GM19452 (cell line): ENCODE data around the gene OLIG1.

Source experiments
- ATAC-seq: cut with Tn5 transposase; IDR thresholded peaks from one replicate; pipeline ENCODE4 v1.9.1; 2021; ENCODE audit not compliant: unreplicated experiment

OLIG1 gene, protein sequence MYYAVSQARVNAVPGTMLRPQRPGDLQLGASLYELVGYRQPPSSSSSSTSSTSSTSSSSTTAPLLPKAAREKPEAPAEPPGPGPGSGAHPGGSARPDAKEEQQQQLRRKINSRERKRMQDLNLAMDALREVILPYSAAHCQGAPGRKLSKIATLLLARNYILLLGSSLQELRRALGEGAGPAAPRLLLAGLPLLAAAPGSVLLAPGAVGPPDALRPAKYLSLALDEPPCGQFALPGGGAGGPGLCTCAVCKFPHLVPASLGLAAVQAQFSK

DNA sequence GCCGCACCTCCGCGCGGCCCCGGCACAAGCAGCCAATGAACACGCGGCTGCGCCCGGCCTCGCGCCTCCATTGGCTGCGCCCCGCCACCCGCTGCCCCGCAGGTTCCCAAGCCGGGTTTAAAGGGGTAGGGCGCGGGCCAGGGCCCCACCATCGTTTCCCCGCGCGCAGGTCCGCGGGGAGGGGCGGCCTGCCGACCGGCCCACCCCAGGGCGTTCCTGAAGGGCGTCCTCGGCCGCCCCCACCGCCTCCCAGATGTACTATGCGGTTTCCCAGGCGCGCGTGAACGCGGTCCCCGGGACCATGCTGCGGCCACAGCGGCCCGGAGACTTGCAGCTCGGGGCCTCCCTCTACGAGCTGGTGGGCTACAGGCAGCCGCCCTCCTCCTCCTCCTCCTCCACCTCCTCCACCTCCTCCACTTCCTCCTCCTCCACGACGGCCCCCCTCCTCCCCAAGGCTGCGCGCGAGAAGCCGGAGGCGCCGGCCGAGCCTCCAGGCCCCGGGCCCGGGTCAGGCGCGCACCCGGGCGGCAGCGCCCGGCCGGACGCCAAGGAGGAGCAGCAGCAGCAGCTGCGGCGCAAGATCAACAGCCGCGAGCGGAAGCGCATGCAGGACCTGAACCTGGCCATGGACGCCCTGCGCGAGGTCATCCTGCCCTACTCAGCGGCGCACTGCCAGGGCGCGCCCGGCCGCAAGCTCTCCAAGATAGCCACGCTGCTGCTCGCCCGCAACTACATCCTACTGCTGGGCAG lies at the start of gene OLIG1:
OLIG1 (plus strand) TSS at position 148 of the 750 bp plus-strand sequence; CDS start at position 254, 106 bp downstream.
- ATAC-seq = no peak

DNA sequence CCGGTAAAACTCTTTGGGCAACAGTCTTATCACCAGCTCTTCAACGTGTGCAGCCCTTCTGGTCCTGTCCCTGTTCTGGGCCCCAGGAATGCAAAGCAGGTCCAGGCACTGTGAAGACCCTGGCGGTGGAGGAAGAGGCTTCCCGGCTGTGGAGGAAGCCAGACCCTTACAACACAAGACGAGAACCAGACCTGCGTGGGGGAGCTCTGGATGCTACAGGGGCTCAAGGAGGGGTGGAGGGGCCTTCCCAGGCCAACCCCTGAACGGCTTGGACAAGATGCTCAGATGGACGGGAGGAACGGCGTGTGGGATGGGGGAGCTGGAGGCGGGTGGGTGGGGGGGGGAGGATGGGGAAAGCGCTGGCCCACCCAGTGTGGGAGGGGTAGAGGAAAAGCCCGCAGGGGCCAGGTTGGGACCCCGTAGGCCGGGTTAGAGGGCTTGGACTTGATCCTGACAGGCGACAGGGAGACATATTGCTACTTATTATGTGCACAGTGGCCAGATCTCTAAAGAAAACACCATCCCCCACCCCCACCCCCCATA lies 49.3 kb upstream of the OLIG1 start:
- ATAC-seq = no peak

DNA sequence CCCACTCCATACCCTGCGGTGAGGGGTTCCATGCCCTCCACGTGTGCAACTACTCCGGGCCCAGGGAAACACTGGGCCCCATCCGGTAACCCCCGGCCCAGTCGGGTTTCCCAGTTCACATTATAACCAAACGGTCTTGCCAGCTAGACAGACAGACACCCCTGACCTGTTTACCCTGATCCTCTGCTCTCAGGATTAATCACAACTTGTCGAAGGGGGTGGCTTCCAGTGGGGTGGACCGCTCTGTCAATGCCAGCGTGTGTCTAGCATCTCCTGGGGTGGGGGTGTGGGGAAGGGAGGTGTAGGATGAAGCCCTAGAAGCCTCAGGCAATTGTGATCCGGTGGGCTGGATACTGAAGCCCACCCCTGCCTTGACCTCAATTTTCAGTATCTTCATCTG lies 48.8 kb upstream of the OLIG1 start:
- no peak for ATAC-seq

DNA sequence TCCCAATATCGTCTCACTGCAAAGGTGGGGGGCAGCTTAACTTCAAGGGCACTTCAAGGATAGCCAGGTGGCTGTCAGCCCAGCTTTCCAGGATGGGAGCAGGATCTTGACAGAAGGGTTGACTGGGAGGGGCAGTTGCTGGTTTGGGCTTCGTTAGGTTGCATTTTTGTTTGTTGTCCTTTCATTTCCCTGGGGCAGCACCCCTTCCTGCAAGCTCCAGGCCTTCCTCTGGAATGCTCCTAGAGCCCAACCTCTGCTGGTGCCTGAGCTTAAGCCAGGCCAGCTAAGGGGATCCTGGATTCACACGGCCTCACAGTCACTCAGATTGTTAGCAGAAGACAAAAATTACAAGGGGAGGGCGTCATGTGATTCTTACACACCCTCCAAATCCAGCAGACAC lies 48.3 kb upstream of the OLIG1 start:
- no peak for ATAC-seq

DNA sequence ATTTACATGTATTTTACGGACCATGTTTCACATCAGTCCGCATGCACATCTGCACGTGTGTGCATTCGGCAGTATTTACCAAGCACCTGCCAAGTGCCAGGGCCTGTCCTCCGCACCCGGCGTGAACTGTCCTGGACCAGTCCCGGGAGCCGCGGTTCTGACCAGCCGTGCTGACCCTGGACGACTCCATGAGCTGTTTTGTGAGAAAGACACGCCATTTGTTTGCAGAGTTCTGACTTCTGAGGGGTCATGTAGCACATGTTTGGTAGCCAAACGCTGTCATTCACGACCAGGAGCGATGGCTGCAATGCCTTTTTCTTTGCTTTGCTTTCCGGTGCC lies 47.5 kb upstream of the OLIG1 start:
- ATAC-seq = no peak

DNA sequence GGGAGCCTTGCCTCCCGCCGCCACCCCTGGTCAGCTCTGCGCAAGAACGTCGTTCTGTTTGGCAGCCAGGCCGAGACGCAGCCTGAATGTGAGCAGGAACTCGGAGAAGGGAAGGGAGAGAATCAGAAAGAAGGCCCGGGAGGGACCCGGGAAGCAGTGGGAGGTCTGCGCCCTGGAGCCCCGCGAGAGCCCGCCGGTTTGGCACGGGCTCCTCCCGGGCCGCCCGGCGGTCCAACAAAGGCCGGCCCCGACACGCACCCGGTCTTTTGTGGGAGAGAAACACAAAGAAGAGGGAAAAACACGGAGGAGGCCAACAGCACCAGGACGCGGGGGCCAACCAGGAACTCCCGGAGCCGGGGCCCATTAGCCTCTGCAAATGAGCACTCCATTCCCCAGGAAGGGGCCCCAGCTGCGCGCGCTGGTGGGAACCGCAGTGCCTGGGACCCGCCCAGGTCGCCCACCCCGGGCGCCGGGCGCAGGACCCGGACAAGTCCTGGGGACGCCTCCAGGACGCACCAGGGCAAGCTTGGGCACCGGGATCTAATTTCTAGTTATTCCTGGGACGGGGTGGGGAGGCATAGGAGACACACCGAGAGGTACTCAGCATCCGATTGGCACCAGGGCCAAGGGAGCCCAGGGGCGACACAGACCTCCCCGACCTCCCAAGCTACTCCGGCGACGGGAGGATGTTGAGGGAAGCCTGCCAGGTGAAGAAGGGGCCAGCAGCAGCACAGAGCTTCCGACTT lies 46.9 kb upstream of the OLIG1 start:
- ATAC-seq = no peak

DNA sequence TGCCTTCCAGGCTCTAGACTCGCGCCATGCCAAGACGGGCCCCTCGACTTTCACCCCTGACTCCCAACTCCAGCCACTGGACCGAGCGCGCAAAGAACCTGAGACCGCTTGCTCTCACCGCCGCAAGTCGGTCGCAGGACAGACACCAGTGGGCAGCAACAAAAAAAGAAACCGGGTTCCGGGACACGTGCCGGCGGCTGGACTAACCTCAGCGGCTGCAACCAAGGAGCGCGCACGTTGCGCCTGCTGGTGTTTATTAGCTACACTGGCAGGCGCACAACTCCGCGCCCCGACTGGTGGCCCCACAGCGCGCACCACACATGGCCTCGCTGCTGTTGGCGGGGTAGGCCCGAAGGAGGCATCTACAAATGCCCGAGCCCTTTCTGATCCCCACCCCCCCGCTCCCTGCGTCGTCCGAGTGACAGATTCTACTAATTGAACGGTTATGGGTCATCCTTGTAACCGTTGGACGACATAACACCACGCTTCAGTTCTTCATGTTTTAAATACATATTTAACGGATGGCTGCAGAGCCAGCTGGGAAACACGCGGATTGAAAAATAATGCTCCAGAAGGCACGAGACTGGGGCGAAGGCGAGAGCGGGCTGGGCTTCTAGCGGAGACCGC lies 46.3 kb upstream of the OLIG1 start:
- ATAC-seq = no peak

DNA sequence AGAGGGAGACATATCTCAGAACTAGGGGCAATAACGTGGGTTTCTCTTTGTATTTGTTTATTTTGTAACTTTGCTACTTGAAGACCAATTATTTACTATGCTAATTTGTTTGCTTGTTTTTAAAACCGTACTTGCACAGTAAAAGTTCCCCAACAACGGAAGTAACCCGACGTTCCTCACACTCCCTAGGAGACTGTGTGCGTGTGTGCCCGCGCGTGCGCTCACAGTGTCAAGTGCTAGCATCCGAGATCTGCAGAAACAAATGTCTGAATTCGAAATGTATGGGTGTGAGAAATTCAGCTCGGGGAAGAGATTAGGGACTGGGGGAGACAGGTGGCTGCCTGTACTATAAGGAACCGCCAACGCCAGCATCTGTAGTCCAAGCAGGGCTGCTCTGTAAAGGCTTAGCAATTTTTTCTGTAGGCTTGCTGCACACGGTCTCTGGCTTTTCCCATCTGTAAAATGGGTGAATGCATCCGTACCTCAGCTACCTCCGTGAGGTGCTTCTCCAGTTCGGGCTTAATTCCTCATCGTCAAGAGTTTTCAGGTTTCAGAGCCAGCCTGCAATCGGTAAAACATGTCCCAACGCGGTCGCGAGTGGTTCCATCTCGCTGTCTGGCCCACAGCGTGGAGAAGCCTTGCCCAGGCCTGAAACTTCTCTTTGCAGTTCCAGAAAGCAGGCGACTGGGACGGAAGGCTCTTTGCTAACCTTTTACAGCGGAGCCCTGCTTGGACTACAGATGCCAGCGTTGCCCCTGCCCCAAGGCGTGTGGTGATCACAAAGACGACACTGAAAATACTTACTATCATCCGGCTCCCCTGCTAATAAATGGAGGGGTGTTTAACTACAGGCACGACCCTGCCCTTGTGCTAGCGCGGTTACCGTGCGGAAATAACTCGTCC lies 45.5 kb upstream of the OLIG1 start:
- no peak for ATAC-seq

DNA sequence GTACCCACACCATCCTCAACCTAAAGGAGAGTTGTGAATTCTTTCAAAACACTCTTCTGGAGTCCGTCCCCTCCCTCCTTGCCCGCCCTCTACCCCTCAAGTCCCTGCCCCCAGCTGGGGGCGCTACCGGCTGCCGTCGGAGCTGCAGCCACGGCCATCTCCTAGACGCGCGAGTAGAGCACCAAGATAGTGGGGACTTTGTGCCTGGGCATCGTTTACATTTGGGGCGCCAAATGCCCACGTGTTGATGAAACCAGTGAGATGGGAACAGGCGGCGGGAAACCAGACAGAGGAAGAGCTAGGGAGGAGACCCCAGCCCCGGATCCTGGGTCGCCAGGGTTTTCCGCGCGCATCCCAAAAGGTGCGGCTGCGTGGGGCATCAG lies 44.8 kb upstream of the OLIG1 start:
- ATAC-seq = no peak

DNA sequence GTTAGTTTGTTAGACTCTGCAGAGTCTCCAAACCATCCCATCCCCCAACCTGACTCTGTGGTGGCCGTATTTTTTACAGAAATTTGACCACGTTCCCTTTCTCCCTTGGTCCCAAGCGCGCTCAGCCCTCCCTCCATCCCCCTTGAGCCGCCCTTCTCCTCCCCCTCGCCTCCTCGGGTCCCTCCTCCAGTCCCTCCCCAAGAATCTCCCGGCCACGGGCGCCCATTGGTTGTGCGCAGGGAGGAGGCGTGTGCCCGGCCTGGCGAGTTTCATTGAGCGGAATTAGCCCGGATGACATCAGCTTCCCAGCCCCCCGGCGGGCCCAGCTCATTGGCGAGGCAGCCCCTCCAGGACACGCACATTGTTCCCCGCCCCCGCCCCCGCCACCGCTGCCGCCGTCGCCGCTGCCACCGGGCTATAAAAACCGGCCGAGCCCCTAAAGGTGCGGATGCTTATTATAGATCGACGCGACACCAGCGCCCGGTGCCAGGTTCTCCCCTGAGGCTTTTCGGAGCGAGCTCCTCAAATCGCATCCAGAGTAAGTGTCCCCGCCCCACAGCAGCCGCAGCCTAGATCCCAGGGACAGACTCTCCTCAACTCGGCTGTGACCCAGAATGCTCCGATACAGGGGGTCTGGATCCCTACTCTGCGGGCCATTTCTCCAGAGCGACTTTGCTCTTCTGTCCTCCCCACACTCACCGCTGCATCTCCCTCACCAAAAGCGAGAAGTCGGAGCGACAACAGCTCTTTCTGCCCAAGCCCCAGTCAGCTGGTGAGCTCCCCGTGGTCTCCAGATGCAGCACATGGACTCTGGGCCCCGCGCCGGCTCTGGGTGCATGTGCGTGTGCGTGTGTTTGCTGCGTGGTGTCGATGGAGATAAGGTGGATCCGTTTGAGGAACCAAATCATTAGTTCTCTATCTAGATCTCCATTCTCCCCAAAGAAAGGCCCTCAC lies 44.2 kb upstream of the OLIG1 start, which contains the start of gene OLIG2:
OLIG2 (plus strand) TSS at position 447 of the 954 bp plus-strand sequence. CDS start 928 bp downstream, outside the sequence.
- no peak for ATAC-seq

DNA sequence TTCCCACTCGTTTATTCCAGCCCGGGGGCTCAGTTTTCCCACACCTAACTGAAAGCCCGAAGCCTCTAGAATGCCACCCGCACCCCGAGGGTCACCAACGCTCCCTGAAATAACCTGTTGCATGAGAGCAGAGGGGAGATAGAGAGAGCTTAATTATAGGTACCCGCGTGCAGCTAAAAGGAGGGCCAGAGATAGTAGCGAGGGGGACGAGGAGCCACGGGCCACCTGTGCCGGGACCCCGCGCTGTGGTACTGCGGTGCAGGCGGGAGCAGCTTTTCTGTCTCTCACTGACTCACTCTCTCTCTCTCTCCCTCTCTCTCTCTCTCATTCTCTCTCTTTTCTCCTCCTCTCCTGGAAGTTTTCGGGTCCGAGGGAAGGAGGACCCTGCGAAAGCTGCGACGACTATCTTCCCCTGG lies 43.5 kb upstream of the OLIG1 start:
- no peak for ATAC-seq

DNA sequence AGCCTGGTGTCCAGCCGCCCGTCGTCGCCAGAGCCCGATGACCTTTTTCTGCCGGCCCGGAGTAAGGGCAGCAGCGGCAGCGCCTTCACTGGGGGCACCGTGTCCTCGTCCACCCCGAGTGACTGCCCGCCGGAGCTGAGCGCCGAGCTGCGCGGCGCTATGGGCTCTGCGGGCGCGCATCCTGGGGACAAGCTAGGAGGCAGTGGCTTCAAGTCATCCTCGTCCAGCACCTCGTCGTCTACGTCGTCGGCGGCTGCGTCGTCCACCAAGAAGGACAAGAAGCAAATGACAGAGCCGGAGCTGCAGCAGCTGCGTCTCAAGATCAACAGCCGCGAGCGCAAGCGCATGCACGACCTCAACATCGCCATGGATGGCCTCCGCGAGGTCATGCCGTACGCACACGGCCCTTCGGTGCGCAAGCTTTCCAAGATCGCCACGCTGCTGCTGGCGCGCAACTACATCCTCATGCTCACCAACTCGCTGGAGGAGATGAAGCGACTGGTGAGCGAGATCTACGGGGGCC lies 43.0 kb upstream of the OLIG1 start:
- no peak for ATAC-seq

DNA sequence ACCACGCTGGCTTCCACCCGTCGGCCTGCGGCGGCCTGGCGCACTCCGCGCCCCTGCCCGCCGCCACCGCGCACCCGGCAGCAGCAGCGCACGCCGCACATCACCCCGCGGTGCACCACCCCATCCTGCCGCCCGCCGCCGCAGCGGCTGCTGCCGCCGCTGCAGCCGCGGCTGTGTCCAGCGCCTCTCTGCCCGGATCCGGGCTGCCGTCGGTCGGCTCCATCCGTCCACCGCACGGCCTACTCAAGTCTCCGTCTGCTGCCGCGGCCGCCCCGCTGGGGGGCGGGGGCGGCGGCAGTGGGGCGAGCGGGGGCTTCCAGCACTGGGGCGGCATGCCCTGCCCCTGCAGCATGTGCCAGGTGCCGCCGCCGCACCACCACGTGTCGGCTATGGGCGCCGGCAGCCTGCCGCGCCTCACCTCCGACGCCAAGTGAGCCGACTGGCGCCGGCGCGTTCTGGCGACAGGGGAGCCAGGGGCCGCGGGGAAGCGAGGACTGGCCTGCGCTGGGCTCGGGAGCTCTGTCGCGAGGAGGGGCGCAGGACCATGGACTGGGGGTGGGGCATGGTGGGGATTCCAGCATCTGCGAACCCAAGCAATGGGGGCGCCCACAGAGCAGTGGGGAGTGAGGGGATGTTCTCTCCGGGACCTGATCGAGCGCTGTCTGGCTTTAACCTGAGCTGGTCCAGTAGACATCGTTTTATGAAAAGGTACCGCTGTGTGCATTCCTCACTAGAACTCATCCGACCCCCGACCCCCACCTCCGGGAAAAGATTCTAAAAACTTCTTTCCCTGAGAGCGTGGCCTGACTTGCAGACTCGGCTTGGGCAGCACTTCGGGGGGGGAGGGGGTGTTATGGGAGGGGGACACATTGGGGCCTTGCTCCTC lies 42.3 kb upstream of the OLIG1 start:
- ATAC-seq = no peak

DNA sequence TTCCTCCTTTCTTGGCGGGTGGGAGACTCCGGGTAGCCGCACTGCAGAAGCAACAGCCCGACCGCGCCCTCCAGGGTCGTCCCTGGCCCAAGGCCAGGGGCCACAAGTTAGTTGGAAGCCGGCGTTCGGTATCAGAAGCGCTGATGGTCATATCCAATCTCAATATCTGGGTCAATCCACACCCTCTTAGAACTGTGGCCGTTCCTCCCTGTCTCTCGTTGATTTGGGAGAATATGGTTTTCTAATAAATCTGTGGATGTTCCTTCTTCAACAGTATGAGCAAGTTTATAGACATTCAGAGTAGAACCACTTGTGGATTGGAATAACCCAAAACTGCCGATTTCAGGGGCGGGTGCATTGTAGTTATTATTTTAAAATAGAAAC lies 41.7 kb upstream of the OLIG1 start:
- ATAC-seq = no peak

DNA sequence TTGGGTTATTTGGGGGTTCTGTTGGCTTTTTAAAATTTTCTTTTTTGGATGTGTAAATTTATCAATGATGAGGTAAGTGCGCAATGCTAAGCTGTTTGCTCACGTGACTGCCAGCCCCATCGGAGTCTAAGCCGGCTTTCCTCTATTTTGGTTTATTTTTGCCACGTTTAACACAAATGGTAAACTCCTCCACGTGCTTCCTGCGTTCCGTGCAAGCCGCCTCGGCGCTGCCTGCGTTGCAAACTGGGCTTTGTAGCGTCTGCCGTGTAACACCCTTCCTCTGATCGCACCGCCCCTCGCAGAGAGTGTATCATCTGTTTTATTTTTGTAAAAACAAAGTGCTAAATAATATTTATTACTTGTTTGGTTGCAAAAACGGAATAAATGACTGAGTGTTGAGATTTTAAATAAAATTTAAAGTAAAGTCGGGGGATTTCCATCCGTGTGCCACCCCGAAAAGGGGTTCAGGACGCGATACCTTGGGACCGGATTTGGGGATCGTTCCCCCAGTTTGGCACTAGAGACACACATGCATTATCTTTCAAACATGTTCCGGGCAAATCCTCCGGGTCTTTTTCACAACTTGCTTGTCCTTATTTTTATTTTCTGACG lies 41.1 kb upstream of the OLIG1 start:
- ATAC-seq = no peak

DNA sequence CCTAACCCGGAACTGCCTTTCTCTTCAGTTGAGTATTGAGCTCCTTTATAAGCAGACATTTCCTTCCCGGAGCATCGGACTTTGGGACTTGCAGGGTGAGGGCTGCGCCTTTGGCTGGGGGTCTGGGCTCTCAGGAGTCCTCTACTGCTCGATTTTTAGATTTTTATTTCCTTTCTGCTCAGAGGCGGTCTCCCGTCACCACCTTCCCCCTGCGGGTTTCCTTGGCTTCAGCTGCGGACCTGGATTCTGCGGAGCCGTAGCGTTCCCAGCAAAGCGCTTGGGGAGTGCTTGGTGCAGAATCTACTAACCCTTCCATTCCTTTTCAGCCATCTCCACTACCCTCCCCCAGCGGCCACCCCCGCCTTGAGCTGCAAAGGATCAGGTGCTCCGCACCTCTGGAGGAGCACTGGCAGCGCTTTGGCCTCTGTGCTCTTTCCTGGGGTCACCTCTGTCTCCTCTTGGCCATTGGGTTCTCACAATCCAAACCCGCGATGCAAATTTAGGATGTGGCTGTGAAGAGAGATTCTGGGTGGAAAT lies 40.5 kb upstream of the OLIG1 start:
- no peak for ATAC-seq

DNA sequence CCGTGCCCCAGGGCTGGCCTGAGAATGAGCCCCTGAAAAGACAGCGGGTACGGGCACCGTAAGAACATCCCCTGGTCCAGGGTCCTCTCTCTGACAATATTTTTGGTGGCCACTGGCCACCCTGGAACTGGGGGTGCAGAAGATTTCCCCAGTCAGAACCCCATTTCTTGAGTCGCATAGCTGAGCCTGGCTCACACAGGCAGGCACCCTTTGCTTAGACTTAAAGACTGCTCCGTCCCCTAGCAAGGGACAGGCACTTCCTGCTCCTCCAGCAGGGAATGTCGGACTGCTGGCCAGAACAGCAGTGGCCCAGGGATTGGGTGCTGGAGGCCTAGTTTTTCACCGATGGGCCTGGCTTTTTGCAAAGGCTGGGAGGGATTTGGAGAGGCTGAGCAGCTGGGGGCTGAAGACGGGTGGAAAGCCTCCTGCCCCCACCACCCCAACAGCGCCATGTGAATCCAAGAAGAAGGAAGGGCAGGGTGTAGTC lies 39.9 kb upstream of the OLIG1 start:
- no peak for ATAC-seq
